GM12864 (cell line): ENCODE data around the gene ADGRD1.

Source experiments
- DNase-seq: peaks from one replicate; pipeline ENCODE4 v3.0.0-alpha.2; 2011; ENCODE audit warnings: low read depth
- H3K4me3 ChIP-seq: 2 replicates; pipeline ENCODE4 v1.5.1; 2011; ENCODE audit warnings: mild to moderate bottlenecking, low read depth, low read length, control low read depth
- TF ChIP-seq, protein P1 (sequence below): IDR thresholded peaks from 2 replicates; pipeline ENCODE4 v1.5.1; 2011; ENCODE audit warnings: low read depth, mild to moderate bottlenecking, moderate library complexity, low read length, control low read depth, inconsistent platforms; ENCODE audit errors: missing control alignments

The ADGRD1 gene

DNA sequence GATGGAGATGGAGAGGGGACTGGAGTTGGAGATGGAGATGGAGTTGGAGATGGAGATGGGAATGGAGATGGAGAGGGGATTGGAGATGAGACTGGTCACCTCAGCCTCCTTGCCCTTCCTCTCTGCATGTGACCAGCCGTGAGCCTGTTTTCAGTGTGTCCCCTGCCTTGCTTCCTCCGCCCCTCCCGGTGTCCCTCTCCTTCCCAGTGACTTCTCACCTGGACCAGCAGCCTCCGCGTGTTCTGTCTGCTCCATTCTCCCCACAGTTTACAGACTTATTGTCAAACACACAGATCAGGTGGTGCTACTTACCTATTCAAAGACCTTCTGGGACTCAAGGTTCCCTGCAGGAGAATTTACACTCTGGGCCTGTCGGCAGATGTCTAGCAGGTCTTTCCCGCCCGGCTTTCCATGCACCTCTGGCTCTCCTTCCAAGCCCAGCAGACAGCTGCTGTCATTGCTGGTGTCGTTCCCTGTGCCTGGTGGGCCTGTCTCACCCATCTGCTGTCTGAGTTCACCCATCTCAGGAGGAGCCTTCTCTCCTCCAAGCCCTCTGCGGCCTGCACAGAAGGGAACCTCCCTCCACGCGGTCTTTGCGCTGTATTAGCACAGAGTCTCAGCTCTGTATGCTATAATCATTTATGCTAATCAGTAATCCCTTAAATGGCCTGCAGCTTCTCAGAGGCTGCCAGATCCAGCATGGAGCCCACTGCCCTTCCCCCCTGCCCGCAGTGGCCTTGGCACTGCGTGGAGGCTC, 62.1 kb downstream of the ADGRD1 start:
- TF ChIP-seq, protein P1, sequence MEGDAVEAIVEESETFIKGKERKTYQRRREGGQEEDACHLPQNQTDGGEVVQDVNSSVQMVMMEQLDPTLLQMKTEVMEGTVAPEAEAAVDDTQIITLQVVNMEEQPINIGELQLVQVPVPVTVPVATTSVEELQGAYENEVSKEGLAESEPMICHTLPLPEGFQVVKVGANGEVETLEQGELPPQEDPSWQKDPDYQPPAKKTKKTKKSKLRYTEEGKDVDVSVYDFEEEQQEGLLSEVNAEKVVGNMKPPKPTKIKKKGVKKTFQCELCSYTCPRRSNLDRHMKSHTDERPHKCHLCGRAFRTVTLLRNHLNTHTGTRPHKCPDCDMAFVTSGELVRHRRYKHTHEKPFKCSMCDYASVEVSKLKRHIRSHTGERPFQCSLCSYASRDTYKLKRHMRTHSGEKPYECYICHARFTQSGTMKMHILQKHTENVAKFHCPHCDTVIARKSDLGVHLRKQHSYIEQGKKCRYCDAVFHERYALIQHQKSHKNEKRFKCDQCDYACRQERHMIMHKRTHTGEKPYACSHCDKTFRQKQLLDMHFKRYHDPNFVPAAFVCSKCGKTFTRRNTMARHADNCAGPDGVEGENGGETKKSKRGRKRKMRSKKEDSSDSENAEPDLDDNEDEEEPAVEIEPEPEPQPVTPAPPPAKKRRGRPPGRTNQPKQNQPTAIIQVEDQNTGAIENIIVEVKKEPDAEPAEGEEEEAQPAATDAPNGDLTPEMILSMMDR = no peak
- DNase-seq = no peak
- no peak overlapping the region for H3K4me3 ChIP-seq

DNA sequence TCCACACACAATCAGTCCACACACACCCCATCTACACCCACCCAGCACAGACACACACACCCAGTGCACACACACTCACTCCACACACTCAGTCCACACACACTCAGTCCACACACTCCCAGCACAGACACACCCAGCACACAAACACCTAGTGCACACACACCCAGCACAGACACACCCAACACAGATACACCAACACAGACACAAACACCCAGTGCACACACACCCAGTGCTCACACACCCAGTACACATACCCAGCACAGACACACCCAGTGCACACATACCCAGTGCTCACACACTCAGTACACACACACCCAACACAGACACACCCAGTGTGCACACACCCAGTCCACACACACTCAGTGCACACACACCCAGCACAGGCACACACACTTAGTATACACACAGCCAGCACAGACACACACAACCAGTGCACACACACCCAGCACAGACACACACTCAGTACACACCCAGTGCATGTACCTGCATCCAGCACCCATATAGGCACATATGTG, 63.8 kb downstream of the ADGRD1 start:
- TF ChIP-seq, protein P1 = no peak
- no peak overlapping the region for H3K4me3 ChIP-seq
- DNase-seq = no peak

DNA sequence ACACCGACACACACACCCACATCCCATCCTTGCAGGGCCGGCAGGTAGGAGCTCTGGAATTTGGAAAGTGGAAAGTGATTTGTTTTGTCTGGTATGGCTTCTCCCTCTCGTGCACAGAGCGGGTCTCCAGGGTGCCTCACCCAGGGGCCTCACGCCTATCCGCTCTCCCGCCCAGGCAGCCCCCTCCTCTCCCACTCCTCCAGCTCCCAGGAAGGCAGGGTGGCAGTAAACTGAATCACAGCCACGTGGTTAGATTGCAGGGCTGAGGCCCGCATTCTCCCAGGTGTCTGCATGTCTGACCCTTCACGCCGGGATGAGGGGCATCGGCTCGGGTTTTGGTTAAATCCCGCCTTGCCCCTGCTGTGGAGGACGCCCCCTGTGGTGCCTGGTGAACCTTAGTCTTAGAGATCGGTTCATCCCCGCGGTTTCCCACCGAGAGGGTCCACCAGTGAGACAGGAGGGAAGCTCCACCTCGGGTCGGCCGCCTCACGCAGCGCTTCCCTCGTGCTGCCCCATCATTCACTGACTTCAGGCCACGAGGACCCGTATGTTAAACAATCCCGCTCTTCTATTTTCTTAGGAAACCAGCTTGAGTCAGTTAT, 64.4 kb downstream of the ADGRD1 start:
- no peak for DNase-seq
- H3K4me3 ChIP-seq = no peak overlapping the region
- TF ChIP-seq, protein P1 = no peak

DNA sequence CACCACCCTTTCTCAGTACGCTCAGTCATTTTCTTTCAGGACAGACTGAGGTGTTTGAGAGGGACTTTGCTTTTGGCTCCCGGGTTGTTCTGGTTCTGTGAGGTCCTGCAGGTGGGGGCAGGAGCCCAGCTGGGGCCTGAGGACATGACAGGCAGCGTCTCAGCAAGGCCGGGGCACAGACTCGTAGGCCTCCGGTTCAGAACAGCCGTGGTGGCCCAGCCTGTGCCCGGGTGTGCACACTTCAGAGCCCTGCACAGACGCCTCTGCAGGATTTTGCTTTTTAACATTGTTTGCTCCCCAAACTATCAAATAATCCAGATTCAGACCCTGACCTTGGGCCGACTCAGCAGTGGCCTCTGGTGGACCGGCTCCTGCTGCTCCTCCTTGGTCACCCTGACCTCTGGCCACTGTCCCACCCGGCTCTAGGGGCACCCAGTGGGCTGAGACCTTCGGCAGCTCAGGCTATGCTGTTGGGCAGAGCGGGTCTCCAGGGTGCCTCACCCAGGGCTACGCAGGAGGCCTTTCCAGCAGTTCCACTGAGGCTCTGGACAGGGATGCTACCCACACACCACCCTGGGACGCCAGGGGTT, 65.2 kb downstream of the ADGRD1 start:
- H3K4me3 ChIP-seq = no peak overlapping the region
- TF ChIP-seq, protein P1 = no peak
- no peak for DNase-seq

DNA sequence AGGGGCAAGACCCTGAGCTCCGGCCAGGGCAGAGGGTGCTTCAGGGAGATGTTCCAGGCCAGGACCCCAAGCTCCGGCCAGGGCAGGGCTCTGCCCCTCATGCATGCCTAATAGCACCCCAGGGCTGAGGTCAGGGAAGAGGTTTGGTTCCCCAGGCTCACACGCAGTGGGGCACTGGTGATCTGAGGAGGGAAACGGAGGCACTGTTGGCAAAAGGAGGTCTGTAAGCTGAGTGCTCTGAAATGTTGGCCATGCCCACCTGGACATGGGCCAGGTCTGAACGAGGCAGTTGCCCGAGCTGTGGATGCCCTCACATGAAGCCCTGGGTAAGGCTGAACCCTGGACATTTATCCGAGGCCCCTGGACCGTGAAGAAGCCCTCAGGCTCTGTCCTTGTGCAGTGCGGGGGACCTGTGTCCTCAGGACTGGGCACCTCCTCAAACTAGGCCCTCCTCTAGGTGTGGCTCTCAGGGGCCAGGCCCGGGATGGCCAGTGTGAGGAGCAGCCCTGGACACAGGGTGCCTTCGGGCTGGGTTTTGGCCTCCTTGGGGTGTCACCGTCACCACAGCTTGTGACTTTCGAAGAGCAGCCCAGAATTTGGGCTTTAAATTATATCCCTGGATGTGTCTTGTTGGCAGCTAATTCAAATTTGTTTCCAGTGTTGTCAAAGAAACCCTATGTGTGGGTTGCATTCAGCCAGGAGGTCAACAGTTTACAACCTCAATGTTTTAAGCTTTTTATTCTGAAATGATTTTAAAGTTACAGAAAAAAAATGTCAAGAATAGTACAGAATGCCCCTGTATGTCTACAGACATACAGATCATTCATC, 66.8 kb downstream of the ADGRD1 start:
- TF ChIP-seq, protein P1 = no peak
- no peak for DNase-seq
- no peak overlapping the region for H3K4me3 ChIP-seq

DNA sequence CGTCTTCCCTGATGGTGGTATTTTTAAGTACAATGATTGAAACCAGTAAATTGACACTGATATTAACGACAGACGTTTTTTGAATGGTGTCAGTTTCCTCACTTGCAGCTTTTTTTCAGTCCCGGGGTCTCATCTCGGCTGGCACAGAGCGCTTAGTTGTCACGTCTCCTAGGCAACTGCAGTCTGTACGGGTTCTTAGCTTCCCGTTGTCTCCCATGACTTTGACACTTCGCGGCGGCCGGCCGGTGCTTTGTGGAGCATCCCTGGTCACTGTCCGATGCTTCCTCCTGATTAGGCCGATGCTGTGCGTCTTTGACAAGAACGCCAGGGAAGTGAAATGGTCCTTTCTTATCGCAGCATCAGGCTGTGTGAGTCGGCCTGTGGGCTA, 67.4 kb downstream of the ADGRD1 start:
- no peak overlapping the region for H3K4me3 ChIP-seq
- no peak for DNase-seq
- TF ChIP-seq, protein P1 = no peak
